ENCODE results near the gene DGKZ. TPM values are rescaled to one million over a fixed set of nuclear protein-coding genes. Genes with fewer than 3 reads are reported as not detected.

DGKZ gene
- total RNA-seq, 1 donor from 2014 or later: 78.8 TPM

- Histone ChIP-seq H3K27me3 (no peaks in the 10 kb centered on the region), H3K27ac (no peak overlapping the region), H3K36me3 (peaks cover 0 to 8% of the 10 kb centered on the region in 2 donors), H3K4me3 (no peak overlapping the region), H3K4me1 (no peaks in the 10 kb centered on the region), H3K9me3 (no peaks in the 10 kb centered on the region)
- DNase-seq (ENCODE audit: extremely low spot score in 2 of 2): no peak
- intact Hi-C loops (cut with DNase I): no loop called here
- TF ChIP-seq, protein P1, sequence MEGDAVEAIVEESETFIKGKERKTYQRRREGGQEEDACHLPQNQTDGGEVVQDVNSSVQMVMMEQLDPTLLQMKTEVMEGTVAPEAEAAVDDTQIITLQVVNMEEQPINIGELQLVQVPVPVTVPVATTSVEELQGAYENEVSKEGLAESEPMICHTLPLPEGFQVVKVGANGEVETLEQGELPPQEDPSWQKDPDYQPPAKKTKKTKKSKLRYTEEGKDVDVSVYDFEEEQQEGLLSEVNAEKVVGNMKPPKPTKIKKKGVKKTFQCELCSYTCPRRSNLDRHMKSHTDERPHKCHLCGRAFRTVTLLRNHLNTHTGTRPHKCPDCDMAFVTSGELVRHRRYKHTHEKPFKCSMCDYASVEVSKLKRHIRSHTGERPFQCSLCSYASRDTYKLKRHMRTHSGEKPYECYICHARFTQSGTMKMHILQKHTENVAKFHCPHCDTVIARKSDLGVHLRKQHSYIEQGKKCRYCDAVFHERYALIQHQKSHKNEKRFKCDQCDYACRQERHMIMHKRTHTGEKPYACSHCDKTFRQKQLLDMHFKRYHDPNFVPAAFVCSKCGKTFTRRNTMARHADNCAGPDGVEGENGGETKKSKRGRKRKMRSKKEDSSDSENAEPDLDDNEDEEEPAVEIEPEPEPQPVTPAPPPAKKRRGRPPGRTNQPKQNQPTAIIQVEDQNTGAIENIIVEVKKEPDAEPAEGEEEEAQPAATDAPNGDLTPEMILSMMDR (IDR thresholded peaks at IDR 0.05): no peak
- TF ChIP-seq POLR2A (IDR thresholded peaks at IDR 0.05): no peak
- no peak for TF ChIP-seq POLR2AphosphoS5 (IDR thresholded peaks at IDR 0.05; ENCODE audit: insufficient read depth in 1 of 2, low read depth in 1 of 2)
Measured at GRCh38 chr11:46427364-46427763, 80.1 kb downstream of the DGKZ start.

DNA sequence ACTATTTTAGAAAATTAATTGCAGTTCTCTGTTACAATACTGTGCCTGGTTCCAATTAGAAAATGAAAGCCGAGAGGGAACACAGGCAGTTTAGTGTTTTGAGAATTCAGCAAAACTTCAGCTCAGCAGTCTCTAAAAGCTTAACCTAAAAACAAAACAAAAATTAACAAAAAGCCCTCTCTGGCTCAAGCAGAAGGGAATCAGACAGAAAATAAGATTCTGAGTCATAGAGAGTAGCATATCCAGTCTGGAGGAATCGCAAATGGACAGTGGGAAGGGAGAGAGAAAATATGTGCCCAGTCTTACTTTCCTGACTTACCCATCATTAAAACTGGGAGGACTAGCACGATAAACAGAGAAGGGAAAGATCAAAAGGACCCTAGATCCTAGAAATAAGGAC is 82.5 kb downstream of the DGKZ start:
- no peak overlapping the region for H3K4me3 ChIP-seq

More for the DNA sequence above, 82.5 kb downstream of the DGKZ start:
- Histone ChIP-seq H3K36me3 (peaks cover 0 to 18% of the 10 kb centered on the region in 2 donors), H3K27me3 (no peaks in the 10 kb centered on the region), H3K9me3 (no peaks in the 10 kb centered on the region), H3K4me1 (no peaks in the 10 kb centered on the region), H3K27ac (no peak overlapping the region)
- DNase-seq (ENCODE audit: extremely low spot score in 2 of 2): no peak
- intact Hi-C loops (cut with DNase I): no loop called here
- TF ChIP-seq POLR2A (IDR thresholded peaks at IDR 0.05): no peak
- no peak for TF ChIP-seq POLR2AphosphoS5 (IDR thresholded peaks at IDR 0.05; ENCODE audit: insufficient read depth in 1 of 2, low read depth in 1 of 2)
- TF ChIP-seq, protein P1 (IDR thresholded peaks at IDR 0.05): no peak

Small RNA genes lying within 50 kb of the gene (microRNA-seq; reads per million reads assigned to microRNA genes)
- gene MIR4688 (ENCODE audit: borderline number of aligned reads, borderline replicate concordance): not detected

Small RNA genes lying within 50 kb of the gene (small RNA-seq; reads per million reads assigned to genes)
- gene MIR4688: not detected

Other genes with a start within 250 kb of the DGKZ start
- 66.8 TPM for gene PHF21A, start 226.0 kb upstream of the DGKZ start, total RNA-seq
- gene CREB3L1, start 69.8 kb upstream of the DGKZ start, total RNA-seq: 11.8 TPM
- gene MDK, start 34.2 kb downstream of the DGKZ start, total RNA-seq: 142 TPM
- not detected for gene CHRM4, start 44.3 kb downstream of the DGKZ start, total RNA-seq
- 40.0 TPM for gene AMBRA1, start 246.6 kb downstream of the DGKZ start, total RNA-seq

All from vagina (tissue), 2 donors.